ENCODE data around the gene GABRE.
"Not testable (repeated sequence)": the region's sequence is repeated elsewhere in the genome, so short reads cannot be mapped to it uniquely, and the experiment has no call there.

The GABRE gene

DNA sequence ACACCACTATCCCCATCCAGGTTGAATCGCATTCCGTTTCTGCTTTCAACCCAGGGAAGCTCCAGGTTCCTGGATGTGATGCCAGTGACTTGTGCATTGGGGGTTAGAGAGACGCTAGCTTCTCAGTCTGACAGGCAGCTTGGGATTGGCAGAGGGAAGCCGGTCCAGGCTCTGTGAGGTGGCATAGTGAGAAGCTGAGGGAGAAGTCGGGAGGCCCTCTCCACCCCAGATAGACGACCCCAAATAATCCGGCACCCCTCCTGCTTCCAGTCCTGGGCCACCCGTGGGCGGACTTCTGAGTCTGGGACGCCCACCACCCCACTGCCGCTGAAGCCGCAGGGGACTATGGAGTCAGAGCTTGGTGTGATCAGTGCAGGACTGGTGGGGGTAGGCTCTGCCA lies 54.4 kb downstream of the GABRE start:
- TF ChIP-seq, protein P1, sequence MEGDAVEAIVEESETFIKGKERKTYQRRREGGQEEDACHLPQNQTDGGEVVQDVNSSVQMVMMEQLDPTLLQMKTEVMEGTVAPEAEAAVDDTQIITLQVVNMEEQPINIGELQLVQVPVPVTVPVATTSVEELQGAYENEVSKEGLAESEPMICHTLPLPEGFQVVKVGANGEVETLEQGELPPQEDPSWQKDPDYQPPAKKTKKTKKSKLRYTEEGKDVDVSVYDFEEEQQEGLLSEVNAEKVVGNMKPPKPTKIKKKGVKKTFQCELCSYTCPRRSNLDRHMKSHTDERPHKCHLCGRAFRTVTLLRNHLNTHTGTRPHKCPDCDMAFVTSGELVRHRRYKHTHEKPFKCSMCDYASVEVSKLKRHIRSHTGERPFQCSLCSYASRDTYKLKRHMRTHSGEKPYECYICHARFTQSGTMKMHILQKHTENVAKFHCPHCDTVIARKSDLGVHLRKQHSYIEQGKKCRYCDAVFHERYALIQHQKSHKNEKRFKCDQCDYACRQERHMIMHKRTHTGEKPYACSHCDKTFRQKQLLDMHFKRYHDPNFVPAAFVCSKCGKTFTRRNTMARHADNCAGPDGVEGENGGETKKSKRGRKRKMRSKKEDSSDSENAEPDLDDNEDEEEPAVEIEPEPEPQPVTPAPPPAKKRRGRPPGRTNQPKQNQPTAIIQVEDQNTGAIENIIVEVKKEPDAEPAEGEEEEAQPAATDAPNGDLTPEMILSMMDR (IDR thresholded peaks at IDR 0.05; ENCODE audit: extremely low read depth, missing control alignments) = no peak
- no peak for DNase-seq (ENCODE audit: low spot score)

DNA sequence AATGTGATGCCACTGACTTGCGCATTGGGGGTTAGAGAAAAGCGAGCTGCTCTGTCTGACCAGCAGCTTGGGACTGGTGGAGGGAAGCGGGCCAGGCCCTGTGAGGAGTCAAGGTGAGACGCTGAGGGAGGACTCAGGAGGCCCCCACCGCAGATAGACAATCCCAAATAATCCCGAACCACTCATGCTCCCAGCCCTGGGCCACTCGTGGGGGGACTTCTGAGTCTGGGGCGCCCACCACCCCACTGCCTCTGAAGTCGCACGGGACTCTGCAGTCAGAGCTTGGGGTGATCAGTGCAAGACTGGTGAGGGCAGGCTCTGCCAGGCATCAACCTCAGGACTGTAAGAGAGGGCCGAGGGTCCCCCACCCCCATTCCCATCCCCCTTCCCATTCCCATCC lies 54.9 kb downstream of the GABRE start:
- TF ChIP-seq, protein P1 (IDR thresholded peaks at IDR 0.05; ENCODE audit: extremely low read depth, missing control alignments) = no peak
- DNase-seq (ENCODE audit: low spot score) = no peak

DNA sequence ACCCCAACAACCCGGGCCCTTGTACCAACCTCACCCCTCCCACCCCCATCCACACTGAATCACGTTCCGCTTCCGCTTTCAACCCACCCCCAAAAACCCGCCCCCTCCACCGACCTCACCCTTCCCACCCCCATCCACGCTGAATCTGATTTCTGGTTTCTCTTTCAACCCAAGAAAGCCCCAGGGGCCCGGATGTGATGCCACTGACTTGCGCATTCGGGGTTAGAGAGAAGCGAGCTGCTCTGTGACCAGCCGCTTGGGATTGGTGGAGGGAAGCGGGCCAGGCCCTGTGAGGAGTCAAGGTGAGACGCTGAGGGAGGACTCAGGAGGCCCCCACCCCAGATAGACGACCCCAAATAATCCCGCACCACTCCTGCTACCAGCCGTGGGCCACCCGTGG lies 55.7 kb downstream of the GABRE start:
- DNase-seq (ENCODE audit: low spot score) = not testable (repeated sequence)

DNA sequence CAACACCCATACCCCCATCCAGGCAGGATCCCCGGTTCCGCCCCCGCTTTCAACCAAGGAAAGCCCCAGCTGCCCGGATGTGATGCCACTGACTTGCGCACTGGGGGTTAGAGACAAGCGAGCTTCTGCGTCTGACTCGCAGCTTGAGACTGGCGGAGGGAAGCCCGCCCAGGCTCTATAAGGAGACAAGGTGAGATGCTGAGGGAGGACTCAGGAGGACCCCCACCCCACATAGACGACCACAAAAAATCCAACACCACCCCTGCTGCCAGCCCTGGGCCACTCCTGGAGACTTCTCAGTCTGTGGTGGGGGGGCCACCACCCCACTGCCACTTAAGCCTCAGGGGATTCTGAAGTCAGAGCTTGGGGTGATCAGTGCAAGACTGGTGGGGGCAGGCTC lies 61.7 kb downstream of the GABRE start, which contains the start of gene MAGEA4:
TSS of gene MAGEA4 (plus strand) at position 110 of the 400 bp plus-strand sequence. CDS start 10,776 bp downstream, outside the sequence.
- no peak for DNase-seq (ENCODE audit: low spot score)
- TF ChIP-seq, protein P1 (IDR thresholded peaks at IDR 0.05; ENCODE audit: extremely low read depth, missing control alignments) = no peak

DNA sequence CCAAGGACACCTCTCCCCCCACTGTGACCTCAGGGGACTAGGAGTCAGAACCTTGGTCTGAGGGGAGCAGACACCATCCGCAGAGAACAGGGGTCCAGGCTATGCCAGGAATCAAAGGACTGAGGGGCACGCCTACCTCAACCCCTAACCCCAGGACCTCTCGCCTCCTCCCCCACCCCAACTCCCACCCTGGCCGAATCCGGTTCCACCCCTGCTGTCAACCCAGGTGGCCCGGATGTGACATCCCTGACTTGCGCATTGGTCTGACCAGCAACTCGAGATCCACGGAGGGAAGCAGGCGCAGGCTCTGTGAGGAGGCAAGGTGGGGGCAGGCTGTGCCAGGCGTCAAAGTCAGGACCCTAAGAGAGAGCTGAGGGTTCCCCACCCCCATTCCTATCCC lies 62.3 kb downstream of the GABRE start:
- DNase-seq (ENCODE audit: low spot score) = no peak
- TF ChIP-seq, protein P1 (IDR thresholded peaks at IDR 0.05; ENCODE audit: extremely low read depth, missing control alignments) = no peak

DNA sequence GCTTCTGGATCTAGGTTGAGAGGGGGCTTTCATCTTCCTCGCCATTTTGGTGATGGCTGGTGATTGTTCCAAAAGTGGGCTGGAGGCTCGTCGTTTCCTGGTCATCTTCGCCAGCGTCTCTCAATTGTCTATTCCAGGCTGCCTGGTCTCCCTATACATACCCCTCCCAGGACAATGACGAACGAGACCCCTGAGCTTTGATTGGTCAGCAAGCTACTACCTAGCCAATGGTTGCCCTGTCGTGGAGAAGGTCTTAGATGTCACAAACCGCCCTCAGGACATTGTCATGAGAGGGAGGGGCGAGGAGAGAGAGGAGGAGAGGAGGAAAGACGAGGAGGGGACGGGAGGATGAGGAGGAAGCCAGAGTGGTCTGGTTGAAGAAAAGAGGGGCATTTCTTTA lies 69.5 kb downstream of the GABRE start:
- TF ChIP-seq, protein P1 (IDR thresholded peaks at IDR 0.05; ENCODE audit: extremely low read depth, missing control alignments) = no peak
- no peak for DNase-seq (ENCODE audit: low spot score)

Measured in GM20000 (cell line).